ENCODE measurements around the gene SOX9.

The SOX9 gene

DNA sequence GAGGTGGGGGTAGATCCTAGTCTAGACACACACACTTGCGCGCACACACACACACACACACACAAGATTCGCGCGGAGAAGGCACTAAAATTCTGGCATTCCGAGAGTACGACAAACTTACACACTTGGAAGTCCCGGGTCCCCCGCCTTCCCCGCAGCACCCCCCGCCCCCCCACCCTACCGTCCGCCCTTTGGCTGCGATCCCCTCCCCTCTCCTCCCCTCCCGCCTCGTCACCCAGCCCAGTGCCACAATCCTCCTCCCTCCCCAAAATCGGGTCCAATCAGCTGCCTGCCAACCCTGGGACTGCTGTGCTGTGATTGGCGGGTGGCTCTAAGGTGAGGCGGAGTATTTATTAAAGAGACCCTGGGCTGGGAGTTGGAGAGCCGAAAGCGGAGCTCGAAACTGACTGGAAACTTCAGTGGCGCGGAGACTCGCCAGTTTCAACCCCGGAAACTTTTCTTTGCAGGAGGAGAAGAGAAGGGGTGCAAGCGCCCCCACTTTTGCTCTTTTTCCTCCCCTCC is at the start of gene SOX9:
Gene SOX9, plus strand, starts transcription at position 379 of the 522 bp plus-strand sequence. CDS start 372 bp downstream, outside the sequence.
- DNase-seq: peak; percentile 59 to 97 (median 92)

DNA sequence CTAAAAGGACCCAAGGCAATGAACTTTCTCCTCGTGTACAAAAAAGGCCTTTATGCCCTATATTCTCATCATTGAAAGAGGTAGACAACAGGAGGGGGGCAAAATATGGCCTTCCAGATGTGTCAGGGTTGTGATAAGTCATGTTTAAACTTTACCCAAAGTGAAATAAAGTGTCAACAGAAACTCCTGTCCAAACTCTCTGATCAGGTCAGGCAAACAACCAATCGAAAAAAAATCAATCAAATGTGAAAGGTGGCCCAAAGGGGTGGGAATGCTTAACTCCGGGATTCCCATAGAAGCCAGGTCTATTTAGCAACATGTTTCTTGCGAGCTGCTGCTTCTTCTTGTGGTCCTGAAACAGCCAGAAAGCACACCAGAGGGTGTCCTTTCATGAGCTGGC is 49.5 kb upstream of the SOX9 start:
- DNase-seq: no peak

DNA sequence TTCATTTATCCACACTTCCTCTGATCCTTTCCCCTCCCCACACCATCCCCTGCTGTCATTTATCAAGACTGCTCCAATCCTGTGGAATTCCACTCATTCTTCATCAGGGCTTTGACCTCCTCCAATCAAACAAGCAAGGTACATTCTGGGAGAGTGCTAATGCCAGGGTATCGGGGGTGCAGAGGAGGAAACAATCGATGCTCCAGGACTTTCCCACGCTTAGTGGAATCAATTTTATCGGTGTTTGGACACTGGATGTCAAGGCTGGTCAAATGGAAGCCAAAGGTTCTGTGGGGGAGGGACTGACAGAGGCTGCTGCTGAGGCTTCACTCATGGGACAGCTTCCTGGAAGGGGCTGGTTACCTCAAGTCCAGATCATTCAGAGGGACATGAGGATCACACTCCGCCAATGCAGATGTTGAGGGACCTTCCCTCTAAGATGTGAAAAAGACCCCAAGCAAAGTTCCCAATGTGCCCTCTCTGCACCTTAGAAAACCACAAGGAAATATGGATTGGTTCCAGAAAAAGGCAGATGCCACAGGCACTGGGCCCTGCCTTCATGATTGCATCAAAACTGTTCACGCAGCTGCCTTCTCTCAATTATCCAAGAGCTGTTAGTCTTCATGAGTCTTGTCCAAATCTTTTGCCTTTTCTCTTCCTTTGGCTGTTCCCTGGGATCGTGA is 44.7 kb upstream of the SOX9 start:
- no peak for DNase-seq

DNA sequence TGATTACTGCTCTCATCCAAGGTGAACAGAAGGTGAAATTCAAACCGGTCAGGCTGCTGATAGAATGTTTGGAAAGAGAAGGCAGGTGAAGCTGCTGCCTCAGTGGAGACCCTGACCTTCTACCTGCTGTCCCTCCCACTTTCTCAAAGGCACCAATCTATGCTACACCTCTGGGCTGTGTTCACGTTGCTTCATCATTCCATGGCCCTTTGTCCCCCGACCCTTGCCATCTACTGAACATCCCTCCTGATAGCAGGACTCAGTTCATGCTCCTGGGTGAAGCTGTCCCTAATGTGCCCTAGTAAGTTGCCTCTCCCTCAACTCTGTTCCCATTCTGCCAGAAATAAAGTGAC is 44.2 kb upstream of the SOX9 start:
- DNase-seq: no peak

DNA sequence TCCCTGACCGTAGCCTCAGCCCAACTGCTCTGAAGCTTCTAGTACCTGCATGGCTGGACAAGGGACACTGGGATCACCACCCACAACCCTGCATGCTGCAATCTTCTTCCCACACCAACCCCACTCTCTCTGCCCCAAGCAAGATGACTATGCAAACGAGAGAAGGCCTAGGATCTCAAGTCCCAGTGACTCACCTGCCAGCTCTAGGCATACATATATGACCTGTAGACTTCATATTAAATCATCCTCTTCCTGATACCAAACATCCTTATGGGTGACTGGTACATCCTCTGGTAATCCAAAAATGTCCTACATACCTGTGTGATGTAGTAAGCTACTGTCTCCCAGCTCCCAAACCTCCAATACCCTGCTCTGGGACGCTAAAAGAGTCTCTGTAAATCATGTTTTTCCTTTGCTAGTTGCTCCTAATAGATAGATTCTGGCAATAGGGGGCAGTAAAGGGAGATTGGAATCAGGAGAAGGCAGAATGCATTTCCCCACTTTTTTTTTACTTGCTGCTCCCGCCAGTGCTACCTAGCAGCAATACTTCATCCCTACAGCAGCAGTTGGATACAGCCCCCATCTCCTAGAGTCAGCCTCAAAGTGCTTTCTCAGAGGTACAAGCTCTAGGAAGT is 43.4 kb upstream of the SOX9 start:
- no peak for DNase-seq

DNA sequence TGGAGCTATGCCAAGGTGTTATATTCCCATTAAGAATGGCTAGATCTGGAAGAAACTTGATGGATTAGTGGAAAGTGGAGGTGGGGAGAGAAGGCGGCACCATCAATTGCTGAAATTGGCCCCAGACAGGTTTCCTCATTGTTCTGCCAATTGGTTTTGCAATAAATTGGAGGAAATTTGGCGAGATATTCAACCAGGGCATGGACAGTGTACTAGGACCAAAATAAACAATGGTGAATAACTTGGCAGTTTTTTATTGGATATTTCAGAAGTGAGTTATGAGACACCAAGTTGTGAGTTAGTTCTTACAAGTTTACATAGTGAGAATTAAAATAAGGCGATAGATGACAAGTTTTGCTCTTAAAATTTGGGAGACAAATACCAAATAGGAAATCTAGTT is 41.1 kb upstream of the SOX9 start:
- DNase-seq: no peak

DNA sequence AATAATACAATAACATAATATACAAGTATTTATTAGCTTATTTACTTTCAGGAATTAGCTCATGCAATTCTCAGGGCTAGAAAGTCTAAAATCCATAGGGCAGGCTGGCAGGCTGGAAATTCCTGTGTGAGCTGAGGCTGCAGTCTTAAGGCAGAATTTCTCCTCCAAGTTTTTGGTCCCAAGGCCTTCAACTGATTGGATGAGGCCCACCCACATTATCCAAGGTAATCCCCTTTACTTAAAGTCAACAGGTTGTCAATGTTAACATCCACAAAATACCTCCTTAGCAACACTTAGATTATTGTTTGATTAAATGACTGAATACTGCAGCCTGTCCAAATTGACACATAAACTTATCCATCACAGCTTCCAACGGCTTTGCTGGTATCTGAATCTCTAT is 32.9 kb upstream of the SOX9 start:
- DNase-seq: no peak

DNA sequence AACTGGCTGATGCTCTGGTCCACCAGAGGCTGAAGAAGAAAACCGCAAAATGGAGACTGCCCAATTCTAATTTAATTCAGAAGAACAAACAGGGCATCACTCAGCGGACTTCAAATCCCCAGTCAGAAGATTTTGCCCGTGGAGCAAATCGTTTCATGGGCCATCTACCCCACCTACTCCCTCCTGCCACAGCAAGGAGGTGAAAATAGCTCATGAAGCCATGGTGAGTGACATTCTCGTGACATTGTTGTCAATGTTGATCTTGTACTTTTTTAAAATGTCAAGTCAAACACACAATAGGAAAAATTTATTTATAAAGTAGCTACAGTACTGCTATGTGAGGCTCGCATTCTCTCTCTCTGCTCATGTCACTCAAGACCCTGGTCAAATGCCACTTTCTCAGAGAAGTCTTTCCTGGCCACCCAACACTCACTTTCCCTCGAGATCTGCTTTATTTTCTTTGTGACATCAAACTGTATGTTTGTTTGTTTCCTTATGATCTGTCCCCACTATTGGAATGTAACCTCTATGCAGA is 31.3 kb upstream of the SOX9 start:
- no peak for DNase-seq

DNA sequence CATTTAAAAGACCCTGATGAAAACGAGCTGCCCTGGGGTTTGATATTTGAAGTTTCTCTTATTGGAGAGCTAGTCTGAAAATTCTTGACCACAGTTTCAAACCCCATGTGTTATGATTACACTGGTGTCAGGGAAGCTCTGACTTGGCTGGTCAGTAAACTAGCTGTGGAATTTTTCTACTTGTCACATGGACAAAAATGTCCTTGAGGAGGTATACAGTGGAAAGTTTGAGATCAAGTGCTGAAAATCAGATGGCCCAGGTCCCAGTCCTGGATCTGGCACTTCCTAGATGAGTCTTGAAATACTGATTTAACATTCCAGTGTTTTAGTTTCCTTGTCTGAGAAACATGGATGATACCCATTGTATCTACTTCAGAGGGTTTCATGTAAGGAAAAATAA is 30.7 kb upstream of the SOX9 start:
- DNase-seq: no peak

DNA sequence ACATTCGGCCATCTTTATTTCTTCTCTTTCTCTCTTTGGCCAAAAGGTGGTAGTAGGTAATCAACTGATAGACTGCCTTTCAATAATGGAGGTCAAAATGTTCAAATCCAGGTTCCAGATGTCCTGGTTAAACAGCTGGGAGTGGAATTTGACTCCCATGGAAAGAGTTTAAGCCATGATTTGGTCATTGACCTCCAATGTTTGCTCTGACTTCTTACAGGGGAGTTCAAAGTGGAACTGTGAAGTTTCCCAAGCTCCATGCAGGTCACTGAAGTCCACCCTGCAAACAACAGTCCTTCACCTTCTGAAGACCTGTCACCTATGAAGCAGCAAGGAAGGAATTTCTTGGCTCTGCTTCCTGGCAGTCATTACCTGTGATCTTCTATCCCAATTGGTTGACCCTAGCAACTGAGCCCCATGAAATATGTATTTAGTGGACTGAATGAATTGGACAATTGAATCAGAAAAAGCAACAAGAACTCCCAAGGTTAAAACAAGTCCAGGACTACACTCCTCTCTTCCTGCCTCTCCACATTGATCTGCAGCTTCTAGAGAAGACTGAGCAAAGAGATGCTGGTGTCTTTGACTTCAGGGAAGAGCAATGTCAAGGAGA is 28.0 kb upstream of the SOX9 start:
- no peak for DNase-seq

DNA sequence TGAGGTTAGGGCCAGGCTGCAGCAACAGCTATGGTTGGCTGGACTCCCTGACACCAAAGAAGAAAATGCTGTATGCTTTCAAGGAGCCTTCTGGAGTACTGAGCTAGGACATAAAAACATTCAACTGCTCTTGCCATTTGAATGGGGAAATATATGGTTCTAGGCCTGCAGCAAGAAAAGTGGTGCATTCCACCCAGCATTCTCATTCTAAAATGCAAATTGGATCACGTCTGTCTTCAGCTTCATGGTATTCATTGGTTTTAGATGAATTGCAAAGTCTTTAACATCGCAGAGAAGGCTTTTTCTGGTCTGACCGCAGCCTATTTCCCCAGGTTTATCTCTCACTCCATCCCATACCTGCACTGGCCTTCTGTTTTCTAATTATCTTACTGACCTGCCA is 27.1 kb upstream of the SOX9 start:
- DNase-seq: no peak

DNA sequence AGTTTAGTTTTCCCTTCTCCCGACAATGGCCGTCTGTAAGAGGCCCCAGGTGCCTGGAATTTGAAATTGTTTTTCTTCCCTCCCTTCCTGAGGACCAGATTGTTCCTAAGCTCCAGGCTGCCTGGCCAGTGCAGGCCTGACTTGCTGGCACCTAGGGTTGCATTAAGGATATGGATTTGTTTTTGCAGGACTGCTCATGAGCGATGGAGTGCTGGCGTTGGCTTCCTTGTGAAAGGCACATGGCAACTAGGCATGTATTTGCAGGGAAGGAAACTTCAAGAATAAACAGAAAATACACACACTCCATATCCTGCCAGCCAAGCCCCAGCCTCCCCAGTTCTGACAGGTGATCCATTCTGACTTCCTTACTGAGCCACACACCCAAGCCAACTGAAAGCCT is 25.5 kb upstream of the SOX9 start:
- no peak for DNase-seq

DNA sequence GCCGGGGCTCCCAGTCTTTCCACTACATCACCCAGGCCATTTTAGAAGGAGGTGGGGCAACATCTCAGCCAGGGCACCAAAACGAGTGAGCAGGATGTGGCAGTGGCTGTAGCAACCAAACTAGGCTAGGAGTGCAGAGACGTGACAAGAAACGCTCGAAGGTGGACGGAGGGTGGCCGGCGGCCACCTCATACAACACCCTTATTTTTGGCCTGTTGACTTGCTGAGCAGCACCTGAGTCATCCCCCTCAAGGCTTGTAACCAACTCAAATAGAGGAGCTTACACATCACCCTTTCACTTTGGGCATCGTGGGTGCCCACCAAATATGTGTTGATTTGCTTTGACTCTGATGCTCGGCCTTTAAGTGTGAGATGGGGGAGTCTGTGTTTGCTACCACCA is 23.7 kb upstream of the SOX9 start:
- no peak for DNase-seq

DNA sequence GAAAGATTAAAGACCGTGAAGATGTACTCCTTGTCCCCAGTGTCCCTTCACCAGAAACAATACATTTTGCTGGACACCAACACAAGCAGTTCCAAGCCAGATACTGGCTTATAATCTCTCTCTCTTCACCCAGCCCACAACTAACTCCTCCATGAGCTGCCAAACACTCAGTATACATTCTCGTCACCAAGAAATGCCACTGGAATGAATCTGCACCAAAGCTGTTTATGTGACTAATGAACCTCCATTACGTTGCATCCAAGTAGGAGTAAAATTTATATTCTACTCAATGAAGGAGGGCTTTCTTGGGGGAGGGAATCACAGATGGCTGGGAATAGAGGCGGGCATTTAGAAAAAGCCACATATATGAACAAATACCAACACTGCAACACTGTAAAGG is 20.9 kb upstream of the SOX9 start:
- no peak for DNase-seq

DNA sequence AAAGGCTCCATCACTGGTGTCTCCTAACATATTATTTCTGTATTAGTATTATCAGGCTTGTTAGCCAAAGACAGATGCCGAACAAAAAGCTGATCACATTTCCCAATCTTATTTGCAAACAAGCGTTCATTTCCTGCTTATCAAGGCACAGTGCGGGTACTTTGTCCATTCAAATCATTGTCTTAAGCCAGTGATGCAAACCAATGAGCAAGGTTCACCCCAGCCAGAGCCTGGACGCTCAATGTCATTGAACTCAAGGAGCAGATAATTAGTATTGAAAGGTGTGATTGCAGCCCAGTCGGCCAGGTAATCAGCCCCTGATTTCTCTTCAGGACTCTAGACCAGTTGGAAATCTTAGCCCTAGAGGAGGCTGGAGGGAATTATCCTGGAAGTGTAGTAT is 20.4 kb upstream of the SOX9 start:
- no peak for DNase-seq

DNA sequence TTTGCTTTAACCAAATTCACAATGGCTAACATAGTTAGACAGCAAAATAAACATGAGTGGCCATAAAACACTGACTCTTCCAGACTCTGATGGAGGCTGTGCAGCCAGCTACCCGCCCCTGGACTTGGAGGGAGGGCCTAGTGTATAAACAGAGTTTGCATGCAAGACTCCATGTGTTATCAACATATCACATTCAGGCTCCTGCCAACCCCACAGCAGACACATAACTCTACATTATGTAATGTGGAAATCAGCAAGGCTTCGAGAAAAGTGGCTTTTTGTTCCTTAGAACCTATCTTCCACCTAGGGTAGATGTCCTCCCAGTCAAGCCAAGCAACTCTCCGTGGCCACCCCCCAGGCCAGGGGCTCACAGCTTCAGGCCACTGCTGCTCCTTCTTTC is 19.3 kb upstream of the SOX9 start:
- no peak for DNase-seq

DNA sequence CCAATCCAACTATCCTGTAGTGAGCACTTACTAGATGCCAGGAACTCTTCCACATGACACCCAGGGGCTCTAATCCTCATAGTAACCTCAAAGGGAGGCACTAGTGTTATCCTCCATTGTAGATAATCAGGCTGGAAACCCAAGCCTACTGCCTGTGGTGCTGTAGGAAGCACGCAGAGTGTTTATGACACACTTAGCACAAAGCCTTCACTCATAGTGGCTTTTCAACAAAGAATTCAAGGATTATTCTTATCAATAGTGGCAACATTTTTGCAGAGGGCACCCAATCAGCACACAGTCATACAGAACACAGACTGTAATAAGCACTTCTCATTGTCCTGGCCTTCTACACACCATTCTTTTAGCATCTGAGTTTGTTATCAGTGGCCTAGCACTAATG is 18.5 kb upstream of the SOX9 start:
- no peak for DNase-seq

DNA sequence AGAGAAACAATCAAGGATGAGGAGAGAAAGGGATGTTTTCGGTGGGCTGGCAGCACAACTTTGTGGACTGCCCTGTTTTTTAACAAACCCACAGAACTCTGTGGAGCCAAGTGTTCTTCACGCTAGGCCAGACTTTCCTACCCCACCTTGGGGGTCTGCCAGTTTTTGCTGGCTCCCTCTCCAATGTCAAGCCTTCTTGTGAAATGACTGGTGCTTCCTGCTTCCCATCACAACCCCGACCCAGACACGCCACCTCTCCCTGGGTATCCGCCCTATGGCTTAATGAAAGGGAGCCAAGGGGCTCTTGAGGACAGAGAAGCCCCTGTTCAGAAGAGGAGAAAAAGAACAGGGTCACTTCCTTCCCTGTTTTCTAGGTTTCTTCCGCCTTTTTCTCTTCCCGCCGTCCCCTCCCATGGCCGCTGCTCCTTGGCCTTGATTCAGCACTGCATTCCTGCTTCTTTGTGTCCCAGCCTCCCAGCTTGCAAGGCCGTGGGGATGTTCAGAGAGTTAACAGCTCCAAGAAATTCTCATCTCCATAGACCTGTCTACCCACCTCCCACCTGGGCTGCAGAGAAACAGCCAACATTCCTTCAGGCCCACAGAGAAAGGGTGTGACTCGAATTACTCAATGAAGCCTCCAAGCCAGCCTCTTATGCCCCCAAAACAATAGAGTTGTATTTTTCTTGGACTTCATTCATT is 16.5 kb upstream of the SOX9 start:
- peak in 24 of 58 donors; percentile 10 to 75 (median 43) for DNase-seq

DNA sequence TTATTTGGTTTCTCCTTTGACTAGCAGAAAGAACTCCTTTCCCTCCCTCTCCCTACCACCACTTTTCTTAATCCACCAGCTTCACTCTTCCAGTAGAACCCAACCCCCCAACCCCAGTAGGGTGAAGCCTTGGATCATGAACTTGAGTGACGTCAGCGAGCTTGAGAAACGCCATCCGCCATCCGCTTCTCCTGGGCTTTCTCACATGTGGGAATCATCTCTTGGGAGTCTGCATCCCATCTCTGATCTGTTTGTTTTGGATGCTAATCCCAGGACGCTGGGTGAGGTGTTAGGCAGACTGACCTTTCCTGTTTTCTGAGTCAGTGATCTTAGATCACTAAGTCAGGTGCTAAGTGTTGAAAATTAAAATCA is 16.0 kb upstream of the SOX9 start:
- no peak for DNase-seq

DNA sequence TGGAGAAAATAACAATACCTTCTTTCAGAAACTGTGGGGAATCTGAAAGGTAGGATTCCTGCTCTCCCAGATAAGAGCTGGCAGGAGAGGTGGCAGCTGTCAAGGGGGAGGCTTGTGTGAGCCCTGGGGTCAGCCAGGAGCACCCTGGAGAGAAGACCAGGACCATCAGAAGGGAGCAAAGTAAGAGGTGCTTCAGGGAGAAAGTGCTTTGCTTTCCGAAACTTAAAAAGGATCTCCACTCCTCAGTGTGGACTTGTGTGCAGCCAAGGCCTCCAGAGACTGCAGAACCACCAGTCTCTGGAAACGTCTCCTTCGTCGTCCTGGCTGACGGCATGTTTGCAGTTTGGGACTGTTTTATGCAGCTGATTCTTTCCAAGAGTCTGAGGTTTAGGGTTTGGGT is 13.7 kb upstream of the SOX9 start:
- DNase-seq: no peak

DNA sequence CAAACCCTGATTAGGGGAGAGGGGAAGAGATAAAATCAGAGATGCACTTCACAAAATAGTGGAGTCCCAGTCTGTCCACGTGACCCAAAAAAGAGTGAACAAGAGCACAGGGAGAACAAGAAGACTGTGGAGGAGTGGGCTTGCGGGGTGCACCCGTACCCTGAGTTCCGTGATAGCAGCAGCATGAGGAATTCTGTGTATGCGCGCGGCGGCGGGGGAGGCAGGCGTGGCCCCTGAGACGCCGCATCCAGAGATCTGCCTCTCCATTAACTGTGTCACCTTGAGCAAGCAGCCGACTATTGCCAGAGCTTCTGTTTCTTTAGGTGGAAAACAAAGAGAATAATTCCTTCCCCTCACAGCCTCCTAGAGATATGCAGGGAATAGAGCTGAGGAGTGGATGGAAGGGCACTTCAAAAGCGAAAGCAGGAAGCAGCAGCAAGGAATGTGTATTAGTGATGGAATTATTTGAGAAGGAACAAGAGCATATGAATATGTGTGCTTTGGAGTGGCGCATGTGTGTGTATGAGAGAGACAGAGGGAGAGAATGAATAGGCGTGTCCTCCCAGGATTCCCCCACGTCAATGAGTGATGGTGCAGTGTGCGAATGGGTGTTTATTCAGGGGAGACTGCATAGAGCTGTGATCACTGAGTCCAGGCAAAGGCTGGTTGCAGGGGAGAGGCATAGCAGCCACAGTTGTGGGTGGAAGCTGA is 10.4 kb upstream of the SOX9 start:
- DNase-seq: no peak

Measured in anterior cingulate cortex (tissue), 58 donors.